ENCODE results near the gene C21orf58. TPM values are rescaled to one million over a fixed set of nuclear protein-coding genes. Genes with fewer than 3 reads are reported as not detected.

The C21orf58 gene
- total and polyA plus RNA-seq, 2 experiments from 2014 or later = 17.7 to 23.9 TPM

GRCh38 chr21:46361176-46361575 lies 37.5 kb upstream of the C21orf58 start:
- H3K27ac ChIP-seq (ENCODE audit: low read depth) = no peak overlapping the region
- 0 out of 2 replicates have a peak, but pooled peaks cover 4% of the 10 kb centered on the region for H3F3A ChIP-seq (replicated peaks; ENCODE audit: low read depth)
- peaks cover 7% of the 10 kb centered on the region; the same call in 1 of the 2 replicates for H3K36me3 ChIP-seq (ENCODE audit: insufficient read depth)
- no peaks in the 10 kb centered on the region for H3K4me1 ChIP-seq (ENCODE audit: insufficient read depth)
- no peak overlapping the region for H3K4me3 ChIP-seq
- no peaks in the 10 kb centered on the region for H3K27me3 ChIP-seq (ENCODE audit: insufficient read depth)
- H2AFZ ChIP-seq = no peak overlapping the region
- Mint-ChIP-seq H3K4me3 (no peak overlapping the region), H3K4me1 (no peaks in the 10 kb centered on the region), H3K36me3 (ENCODE audit: low read depth) (peaks cover 77% of the 10 kb centered on the region), H3K27me3 (ENCODE audit: insufficient read depth, low read depth, poor library complexity) (peaks cover 13% of the 10 kb centered on the region), H3K27ac (0 out of 2 replicates have a peak overlapping the region, but pooled peaks have one; percentile 67), H3K9me3 (peaks cover 8% of the 10 kb centered on the region; the same call in 2 of the 3 replicates)
- H3K4me2 ChIP-seq = no peak overlapping the region
- H4K20me1 ChIP-seq (replicated peaks; ENCODE audit: insufficient read depth) = no peaks in the 10 kb centered on the region; the same call in 1 of the 2 replicates
- ATAC-seq = no peak
- DNase-seq (ENCODE audit: low spot score) = no peak
- H3K9me2 ChIP-seq (ENCODE audit: insufficient read depth) = no peaks in the 10 kb centered on the region
- TF ChIP-seq EZH2 (IDR thresholded peaks at IDR 0.05; ENCODE audit: low read depth, unreplicated experiment) = no peak
- TF ChIP-seq STAT1 (IDR thresholded peaks at IDR 0.05; ENCODE audit: unreplicated experiment) = no peak
- no peak for TF ChIP-seq CTCF (conservative IDR thresholded peaks at IDR 0.05; ENCODE audit: low read depth in 2 of 2)
- TF ChIP-seq ZNF114 (CRISPR knock-in tag; IDR thresholded peaks at IDR 0.05) = no peak
- no peak for TF ChIP-seq ZNF462 (CRISPR knock-in tag; IDR thresholded peaks at IDR 0.05)
- no peak for TF ChIP-seq NANOG (IDR thresholded peaks at IDR 0.05; ENCODE audit: borderline replicate concordance)
- TF ChIP-seq EZH2phosphoT487 (IDR thresholded peaks at IDR 0.05; ENCODE audit: unreplicated experiment) = no peak
- TF ChIP-seq JUNB (IDR thresholded peaks at IDR 0.05; ENCODE audit: unreplicated experiment) = no peak
- peaks cover 15% of the 10 kb centered on the region; the same call in 1 of the 2 replicates for H3K79me2 ChIP-seq (replicated peaks; ENCODE audit: insufficient read depth)

Measured in GM23338 (cell line).